Right lobe of liver (tissue), 4 donors: ENCODE measurements around the gene SH3GLB1.

Experiments
- CTCF ChIP-seq, 4 donors: fragments of 200-600 bp in 3 of 4; fragments of 450-650 bp in 1 of 4; IDR thresholded peaks; one replicate each; pipeline versions ENCODE4 v1.5.1 to v1.8.0; 2016 to 2022; ENCODE audit warnings: antibody characterized with exemption in 4 of 4, mild to moderate bottlenecking in 2 of 4
- POLR2A ChIP-seq: fragments of 450-650 bp; IDR thresholded peaks from one replicate; pipeline ENCODE4 v1.6.1; 2017; ENCODE audit warnings: antibody characterized with exemption, mild to moderate bottlenecking
- donor health status: DM: no; HTN: no; CAD: no.
- donor health status: DM: no; HTN: no; CAD: no.
- donor health status: DM: no; HTN: yes; CAD: no.

- no peak for TF ChIP-seq POLR2A
- no peak for TF ChIP-seq CTCF (IDR thresholded peaks at IDR 0.05)
Observed at GRCh38 chr1:86775395-86775794, 71.0 kb downstream of the SH3GLB1 start.
